Effector CD4-positive, alpha-beta T cell (primary cell): ENCODE results near the gene BTD.
A peak's percentile ranks its signal among the peaks of the same experiment; 100 is the strongest.
"Not testable (repeated sequence)": the region's sequence is repeated elsewhere in the genome, so short reads cannot be mapped to it uniquely, and the experiment has no call there.

ENCODE experiments used
- DNase-seq: peaks from one replicate; pipeline ENCODE4 v3.0.0-alpha.2; 2020
- total RNA-seq: gene quantifications from one replicate; lab custom pipeline; 2026; lab: John Stamatoyannopoulos, UW

BTD gene
- 34.3 reads per million, percentile 59 among the genes with 10 or more reads in this experiment for total RNA-seq

DNA sequence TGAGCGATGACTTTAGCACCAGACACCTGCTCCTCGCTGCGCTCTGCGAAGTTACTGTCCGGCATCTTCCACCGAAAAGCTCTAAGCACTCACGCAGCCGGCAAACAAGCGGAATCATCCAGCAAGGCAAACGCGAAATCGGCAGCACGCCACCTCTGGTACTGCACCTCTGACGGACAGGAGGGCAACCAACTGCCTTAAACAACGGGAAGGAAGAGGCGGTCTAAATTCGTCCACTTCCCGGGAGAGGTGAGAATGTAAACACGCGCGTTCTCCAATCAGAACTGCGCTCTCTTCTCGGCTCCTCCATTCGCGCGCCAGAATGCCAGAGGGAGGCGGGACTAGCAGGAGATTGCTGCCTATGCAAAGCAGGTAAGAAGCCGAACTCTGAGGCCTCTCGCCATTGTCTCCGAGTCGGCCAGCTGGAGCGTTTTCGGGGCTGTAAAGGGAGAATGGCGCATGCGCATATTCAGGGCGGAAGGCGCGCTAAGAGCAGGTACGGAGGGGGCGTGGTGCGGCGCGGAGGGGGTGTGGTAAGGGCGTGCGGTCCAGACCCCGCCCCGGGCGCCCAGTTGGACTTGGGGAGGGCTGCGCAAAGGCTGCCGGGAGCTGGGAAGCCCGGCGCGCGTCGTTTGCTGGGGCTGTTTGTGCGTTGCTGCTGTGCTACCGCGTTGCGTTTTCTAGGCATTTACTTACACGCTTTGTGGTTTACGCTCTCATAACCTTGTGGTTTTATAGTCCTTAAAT is at the start of gene BTD, which contains the start of gene HACL1:
Gene BTD, plus strand, starts transcription at position 347 of the 747 bp plus-strand sequence. CDS start 33,695 bp downstream, outside the sequence.
Gene HACL1, minus strand, starts transcription at position 171 of the 747 bp plus-strand sequence. Its CDS starts 106 bp downstream, at position 65.
- peak; percentile 98 for DNase-seq

GRCh38 chr3:15551902-15552301 is 49.6 kb upstream of the BTD start:
- DNase-seq: no peak

GRCh38 chr3:15553749-15554148 is 47.8 kb upstream of the BTD start:
- no peak for DNase-seq

DNA sequence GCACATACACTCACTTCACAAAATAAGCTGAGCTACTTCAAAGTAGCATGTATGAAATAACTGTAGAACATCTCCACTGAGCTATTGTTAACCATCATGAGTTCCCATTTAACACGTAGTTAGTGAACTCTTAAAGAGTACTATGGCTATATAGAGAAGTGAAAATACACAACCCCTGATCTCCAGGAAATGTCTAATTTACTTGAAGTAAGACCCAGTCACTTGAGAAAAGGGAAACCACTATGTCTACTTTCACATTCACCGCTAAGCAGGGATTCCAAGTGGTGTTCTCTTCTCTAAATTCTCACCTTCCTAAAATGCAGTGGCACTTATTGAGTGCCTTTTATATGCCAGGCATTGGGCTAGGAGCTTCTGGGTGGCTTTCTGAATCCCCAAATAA is 45.0 kb upstream of the BTD start:
- DNase-seq: no peak

DNA sequence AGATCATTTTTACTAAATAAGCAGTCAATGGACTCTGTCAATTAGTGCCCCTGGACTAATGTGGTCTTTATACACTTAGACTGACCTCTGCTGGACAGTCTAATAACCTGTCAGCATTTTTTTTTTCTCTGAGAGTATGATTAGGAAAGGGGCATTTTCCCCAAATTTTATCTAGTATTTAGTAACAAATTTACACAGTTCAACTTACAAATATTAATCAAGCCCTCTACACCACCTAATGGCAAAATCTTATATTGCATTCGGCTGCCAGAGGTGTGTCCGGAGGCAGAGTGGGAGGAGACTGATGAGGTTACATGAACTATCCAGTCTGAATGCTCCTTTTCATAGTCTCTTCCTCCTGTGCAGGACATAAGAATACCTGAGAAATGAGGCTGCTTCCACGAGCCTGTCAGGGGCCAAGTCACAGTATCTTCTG is 44.0 kb upstream of the BTD start:
- peak; percentile 42 for DNase-seq

GRCh38 chr3:15558581-15558980 is 43.0 kb upstream of the BTD start:
- DNase-seq: no peak

DNA sequence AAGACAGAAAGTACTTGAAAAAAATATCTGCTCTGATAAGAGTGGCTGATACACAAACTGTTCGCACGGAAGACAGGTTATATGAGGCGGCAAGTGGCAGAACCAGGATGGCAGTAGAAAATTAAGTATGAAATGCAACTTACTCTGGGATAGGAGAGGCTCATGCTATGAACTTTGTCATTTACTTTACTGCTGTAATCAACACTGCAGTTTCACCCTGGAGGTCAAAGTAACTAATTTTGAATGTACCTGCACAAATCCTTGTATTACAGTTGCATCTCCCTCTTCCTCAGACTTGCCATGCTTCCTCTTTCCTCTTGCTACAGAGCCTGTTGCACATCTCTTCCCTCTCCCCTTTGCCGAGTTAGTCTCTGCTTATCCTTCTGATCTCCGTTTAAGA is 39.0 kb upstream of the BTD start:
- no peak for DNase-seq

- DNase-seq: no peak
Observed at GRCh38 chr3:15563190-15563589, 38.4 kb upstream of the BTD start.

GRCh38 chr3:15572138-15572537 is 29.4 kb upstream of the BTD start:
- no peak for DNase-seq

- DNase-seq: no peak
Observed at GRCh38 chr3:15575446-15575845, 26.1 kb upstream of the BTD start.

GRCh38 chr3:15576475-15576874 is 25.1 kb upstream of the BTD start:
- DNase-seq: no peak

GRCh38 chr3:15578289-15578867 is 23.2 kb upstream of the BTD start:
- no peak for DNase-seq

DNA sequence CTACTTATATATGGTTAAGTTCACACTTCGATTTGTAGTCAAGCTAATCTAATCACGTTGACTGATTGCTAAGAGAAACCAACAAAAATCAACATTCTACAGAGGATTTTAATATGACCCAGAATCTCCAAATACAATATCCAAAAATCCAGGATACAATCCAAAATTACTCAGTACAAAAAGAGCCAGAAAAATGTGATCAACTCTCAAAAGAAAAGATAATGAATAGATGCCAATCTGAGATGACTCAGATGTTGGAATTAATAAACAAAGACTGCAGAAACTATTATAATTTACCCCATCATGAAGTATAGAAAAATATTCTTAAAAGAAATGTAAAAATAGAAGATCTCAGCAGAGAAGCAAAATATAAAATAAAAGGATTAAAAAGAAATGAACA is 22.5 kb upstream of the BTD start:
- DNase-seq: no peak

DNA sequence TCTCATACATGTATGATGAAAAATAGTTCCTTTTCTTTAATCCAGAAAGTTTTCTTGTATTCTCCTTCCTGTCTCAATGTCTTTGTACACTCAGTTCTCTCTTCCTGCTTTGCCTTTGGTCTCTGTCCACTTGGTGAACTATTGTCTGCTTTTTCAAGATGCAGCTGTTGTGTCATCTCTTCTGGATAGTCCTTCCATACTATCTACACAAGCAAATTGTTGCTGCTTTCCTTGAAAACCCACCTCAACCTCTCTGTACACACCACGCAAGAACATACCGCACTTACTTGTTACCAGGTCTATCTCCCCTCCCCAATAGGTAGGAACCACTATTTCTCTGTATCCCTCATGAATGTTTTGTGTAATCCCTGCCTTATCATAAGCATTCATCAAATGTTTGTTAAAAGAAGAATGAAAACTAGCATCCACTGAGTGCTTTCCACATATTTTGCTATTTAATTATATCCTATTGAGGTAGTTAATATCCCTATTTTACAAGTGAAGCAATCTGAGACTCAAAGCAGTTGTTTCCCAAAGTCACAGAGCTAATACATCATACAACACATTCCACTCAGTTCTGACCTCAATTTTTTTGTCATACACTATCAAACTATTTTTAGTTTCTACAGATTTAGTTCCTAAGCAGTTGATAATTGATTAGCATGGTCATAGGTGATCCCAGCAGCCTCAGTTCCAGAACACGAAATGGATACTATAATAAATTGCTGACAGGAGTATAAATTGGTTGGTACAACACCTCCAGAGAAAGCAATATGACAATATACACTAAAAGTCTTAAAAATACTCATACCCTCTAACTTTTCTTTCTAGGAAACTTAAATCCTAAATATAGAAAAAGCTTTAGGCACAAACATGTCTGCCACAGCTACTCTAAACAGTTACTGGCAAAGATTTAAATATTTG is 19.8 kb upstream of the BTD start:
- DNase-seq: no peak

GRCh38 chr3:15585111-15585845 is 16.3 kb upstream of the BTD start:
- DNase-seq: no peak

- no peak for DNase-seq
Observed at GRCh38 chr3:15591242-15591641, 10.3 kb upstream of the BTD start.

DNA sequence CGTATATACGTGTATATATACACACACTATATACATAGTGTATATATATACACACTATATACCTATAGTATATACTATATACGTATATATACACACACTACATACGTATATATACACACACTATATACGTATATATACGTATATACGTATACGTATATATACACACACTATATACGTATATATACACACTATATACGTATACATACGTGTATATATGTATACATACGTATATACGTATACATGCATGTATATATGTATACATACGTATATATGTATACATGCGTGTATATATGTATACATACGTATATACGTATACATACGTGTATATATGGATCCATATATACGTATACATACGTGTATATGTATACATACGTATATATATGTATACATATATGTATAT is 9.6 kb upstream of the BTD start:
- DNase-seq: no peak

DNA sequence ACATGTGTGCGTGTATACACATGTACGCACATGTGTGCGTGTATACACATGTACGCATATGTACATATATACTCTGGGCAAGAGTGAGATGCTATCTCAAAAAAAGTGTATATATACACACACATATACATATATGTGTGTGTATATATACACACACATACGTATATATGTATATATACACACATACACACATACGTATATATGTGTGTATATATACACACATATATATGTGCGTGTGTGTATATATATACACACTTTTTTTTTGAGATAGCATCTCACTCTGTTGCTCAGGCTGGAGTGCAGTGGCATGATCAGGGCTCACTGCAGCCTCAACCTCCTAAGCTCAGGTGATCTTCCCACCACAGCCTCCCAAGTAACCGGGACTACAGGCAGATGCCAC is 8.6 kb upstream of the BTD start:
- no peak for DNase-seq

GRCh38 chr3:15595955-15596354 is 5.6 kb upstream of the BTD start:
- no peak for DNase-seq

GRCh38 chr3:15601046-15601398 is 523 bp upstream of the BTD start:
- no peak for DNase-seq

DNA sequence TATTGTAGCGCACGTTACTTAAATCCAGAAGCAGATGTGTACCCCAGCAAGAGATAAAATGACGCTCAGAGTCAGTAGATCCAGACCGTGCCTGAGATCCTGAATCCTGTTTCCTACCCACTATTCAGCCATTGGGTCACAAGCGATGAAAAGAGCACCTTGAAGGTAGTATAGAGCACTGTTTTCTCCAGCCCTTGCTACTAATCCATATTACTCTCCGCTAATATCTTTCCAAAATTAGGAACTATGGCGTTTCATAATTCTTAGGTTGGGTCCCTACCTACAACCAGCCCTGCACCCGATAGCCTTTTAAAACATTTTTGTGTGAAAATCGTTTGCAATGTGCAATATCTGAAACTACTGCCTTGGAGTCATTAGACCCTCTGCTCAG is 596 bp downstream of the BTD start:
- DNase-seq: no peak

DNA sequence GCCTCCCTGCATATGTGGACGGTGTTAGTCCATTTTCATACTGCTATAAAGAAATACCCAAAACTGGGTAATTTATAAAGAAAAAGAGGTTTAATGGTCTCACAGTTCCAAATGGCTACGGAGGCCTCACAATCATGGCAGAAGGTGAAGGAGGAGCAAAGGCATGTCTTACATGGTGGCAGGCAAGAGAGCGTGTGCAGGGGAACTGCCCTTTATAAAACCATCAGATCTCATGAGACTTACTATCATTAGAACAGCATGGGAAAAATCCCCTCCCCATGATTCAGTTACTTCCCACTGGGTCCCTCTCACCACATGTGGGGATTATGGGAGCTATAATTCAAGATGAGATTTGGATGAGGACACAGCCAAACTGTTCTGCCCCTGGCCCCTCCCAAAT is 1.3 kb downstream of the BTD start:
- not testable (repeated sequence) for DNase-seq

DNA sequence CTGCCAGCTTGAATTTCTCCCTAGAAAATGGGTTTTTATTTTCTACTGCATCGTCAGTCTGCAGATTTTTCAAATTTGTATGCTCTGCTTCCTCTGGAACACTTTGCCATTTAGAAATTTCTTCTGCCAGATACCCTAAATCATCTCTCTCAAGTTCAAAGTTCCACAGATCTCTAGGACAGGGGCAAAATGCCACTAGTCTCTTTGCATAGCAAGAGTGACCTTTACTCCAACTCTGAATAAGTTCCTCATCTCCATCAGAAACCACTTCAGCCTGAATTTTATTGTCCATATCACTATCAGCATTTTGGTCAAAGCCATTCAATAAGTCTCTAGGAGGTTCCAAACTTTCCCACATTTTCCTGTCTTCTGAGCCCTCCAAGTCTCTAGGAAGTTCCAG is 3.0 kb downstream of the BTD start:
- not testable (repeated sequence) for DNase-seq
